Kidney epithelial cell (primary cell): Measurements from ENCODE around the gene NOP9. TPM values are rescaled to one million over a fixed set of nuclear protein-coding genes. Genes with fewer than 3 reads are reported as not detected.

Experiments used
- DNase-seq: peaks from one replicate; pipeline ENCODE4 v3.0.0-alpha.2; 2010; ENCODE audit warnings: low read depth
- H3K27me3 ChIP-seq: 2 replicates; pipeline ENCODE4 v1.6.0; 2011; ENCODE audit warnings: low read length; ENCODE audit not compliant: control insufficient read depth, insufficient read depth
- H3K36me3 ChIP-seq: 2 replicates; pipeline ENCODE4 v1.5.1; 2011; ENCODE audit warnings: low read length; ENCODE audit not compliant: control insufficient read depth, insufficient read depth
- H3K4me3 ChIP-seq: 2 replicates; pipeline ENCODE4 v1.5.1; 2011; ENCODE audit warnings: low read depth, mild to moderate bottlenecking, control low read depth, low read length
- total RNA-seq: library from RNA; depleted of rRNA; stranded (reverse); fragments of >200 nt; gene quantifications from 2 replicates; pipeline ENCODE4 v1.2.3, GENCODE V29; 2015
- TF ChIP-seq, protein P1 (sequence below): IDR thresholded peaks from 2 replicates; pipeline ENCODE4 v1.5.1; 2011; ENCODE audit warnings: mild to moderate bottlenecking, moderate library complexity, low read length, control low read depth, inconsistent platforms; ENCODE audit not compliant: insufficient read depth, poor library complexity, severe bottlenecking

Gene NOP9, protein sequence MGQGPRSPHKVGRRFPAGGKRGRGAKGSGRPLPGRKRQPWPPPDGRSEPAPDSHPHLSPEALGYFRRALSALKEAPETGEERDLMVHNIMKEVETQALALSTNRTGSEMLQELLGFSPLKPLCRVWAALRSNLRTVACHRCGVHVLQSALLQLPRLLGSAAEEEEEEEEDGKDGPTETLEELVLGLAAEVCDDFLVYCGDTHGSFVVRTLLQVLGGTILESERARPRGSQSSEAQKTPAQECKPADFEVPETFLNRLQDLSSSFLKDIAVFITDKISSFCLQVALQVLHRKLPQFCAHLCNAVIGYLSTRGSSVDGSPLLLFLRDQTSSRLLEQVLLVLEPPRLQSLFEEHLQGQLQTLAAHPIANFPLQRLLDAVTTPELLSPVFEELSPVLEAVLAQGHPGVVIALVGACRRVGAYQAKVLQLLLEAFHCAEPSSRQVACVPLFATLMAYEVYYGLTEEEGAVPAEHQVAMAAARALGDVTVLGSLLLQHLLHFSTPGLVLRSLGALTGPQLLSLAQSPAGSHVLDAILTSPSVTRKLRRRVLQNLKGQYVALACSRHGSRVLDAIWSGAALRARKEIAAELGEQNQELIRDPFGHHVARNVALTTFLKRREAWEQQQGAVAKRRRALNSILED
- 27.1 and 28.7 TPM in 2 replicates for total RNA-seq

- peak; percentile 32 for DNase-seq
- peaks cover 1% of the 10 kb centered on the region for H3K36me3 ChIP-seq
- no peaks in the 10 kb centered on the region for H3K27me3 ChIP-seq
- H3K4me3 ChIP-seq: peak within 1 kb of the TSS; percentile 94
- TF ChIP-seq, protein P1, sequence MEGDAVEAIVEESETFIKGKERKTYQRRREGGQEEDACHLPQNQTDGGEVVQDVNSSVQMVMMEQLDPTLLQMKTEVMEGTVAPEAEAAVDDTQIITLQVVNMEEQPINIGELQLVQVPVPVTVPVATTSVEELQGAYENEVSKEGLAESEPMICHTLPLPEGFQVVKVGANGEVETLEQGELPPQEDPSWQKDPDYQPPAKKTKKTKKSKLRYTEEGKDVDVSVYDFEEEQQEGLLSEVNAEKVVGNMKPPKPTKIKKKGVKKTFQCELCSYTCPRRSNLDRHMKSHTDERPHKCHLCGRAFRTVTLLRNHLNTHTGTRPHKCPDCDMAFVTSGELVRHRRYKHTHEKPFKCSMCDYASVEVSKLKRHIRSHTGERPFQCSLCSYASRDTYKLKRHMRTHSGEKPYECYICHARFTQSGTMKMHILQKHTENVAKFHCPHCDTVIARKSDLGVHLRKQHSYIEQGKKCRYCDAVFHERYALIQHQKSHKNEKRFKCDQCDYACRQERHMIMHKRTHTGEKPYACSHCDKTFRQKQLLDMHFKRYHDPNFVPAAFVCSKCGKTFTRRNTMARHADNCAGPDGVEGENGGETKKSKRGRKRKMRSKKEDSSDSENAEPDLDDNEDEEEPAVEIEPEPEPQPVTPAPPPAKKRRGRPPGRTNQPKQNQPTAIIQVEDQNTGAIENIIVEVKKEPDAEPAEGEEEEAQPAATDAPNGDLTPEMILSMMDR: no peak
These were observed at the start of gene NOP9, which contains the start of gene DHRS1 for GRCh38 chr14:24299255-24300191. NOP9 (plus strand) TSS chr14:24299850; CDS start chr14:24299955, 105 bp downstream. DHRS1 (minus strand) TSS chr14:24299780; CDS start chr14:24299106, 674 bp downstream.

- Histone ChIP-seq H3K36me3 (no peaks in the 10 kb centered on the region), H3K27me3 (no peaks in the 10 kb centered on the region), H3K4me3 (no peak overlapping the region)
- no peak for DNase-seq
- TF ChIP-seq, protein P1: no peak
These were observed 49.3 kb upstream of the NOP9 start for GRCh38 chr14:24250354-24250753.

GRCh38 chr14:24251880-24252288, 47.8 kb upstream of the NOP9 start:
- DNase-seq: no peak
- no peak overlapping the region for H3K4me3 ChIP-seq
- TF ChIP-seq, protein P1: no peak
- no peaks in the 10 kb centered on the region for H3K27me3 ChIP-seq
- no peaks in the 10 kb centered on the region for H3K36me3 ChIP-seq

DNA sequence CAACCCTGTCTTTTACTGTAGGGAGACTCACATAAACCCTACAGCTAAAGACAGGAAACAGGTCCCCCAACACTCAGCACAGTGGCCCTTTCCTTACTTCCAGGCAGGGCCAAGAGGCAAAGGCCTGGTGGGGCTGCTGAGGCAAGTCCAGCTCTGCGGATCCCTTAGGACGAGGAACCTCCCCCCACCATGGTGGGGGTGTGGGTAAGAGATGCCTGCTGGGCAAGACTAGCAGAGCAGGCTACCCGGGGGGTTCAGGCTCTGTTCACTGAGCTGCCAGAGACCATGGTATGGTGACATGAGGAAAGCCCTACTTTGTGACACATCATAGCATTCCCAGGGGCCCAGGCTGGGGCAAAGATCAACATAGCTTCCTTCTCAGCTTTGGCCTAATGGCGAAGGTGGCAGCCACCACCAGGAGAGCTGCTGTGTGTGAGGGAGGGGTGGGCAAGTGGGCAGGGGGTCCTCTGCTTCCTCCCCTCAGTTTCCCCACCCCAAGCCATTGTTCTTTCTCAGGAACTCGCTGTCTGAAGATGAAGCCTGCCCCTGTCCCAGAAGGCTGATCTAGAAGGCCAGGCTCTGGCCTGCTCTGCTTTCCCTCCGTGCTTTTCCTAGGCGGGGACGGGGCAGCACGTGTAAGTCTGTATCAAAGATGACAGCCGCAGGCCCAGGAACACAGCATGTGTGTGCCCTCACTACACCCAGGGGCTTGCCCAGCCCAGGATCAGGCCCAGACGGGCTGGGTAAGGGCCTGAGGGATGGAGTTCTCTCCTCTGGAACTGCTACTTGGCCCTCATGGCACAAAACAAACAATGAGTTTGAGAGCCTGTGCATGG, 47.1 kb upstream of the NOP9 start:
- no peak for DNase-seq
- no peaks in the 10 kb centered on the region for H3K36me3 ChIP-seq
- TF ChIP-seq, protein P1: no peak
- H3K4me3 ChIP-seq: no peak overlapping the region
- no peaks in the 10 kb centered on the region for H3K27me3 ChIP-seq

DNA sequence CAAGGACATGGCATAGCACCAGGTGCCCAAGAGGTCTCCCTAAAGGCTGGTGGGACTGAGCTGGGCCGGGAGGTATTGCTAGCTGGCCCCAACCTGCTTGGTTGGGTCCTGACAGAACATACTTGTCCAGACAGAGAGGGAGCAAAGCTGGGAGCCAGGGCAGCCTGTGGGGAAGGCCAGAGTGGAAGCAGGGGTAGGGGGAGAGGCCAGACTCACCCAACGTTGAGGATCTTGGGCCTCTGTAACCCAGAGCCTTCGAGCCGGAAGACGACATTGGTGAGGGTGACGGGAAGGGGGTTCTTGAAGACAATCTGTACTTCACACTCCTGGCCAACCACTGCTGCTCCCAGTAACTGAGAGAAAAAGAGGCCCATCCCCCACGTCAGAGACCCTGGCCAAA, 45.7 kb upstream of the NOP9 start:
- no peak for DNase-seq
- Histone ChIP-seq H3K4me3 (no peak overlapping the region), H3K36me3 (no peaks in the 10 kb centered on the region), H3K27me3 (no peaks in the 10 kb centered on the region)
- TF ChIP-seq, protein P1: no peak
